GM03348 (cell line): ENCODE results near the gene CBR3.
A peak's percentile ranks its signal among the peaks of the same experiment; 100 is the strongest.

Experiments used
- DNase-seq: peaks from one replicate; pipeline ENCODE4 v3.0.0; 2012; ENCODE audit warnings: low spot score

CBR3 gene

DNA sequence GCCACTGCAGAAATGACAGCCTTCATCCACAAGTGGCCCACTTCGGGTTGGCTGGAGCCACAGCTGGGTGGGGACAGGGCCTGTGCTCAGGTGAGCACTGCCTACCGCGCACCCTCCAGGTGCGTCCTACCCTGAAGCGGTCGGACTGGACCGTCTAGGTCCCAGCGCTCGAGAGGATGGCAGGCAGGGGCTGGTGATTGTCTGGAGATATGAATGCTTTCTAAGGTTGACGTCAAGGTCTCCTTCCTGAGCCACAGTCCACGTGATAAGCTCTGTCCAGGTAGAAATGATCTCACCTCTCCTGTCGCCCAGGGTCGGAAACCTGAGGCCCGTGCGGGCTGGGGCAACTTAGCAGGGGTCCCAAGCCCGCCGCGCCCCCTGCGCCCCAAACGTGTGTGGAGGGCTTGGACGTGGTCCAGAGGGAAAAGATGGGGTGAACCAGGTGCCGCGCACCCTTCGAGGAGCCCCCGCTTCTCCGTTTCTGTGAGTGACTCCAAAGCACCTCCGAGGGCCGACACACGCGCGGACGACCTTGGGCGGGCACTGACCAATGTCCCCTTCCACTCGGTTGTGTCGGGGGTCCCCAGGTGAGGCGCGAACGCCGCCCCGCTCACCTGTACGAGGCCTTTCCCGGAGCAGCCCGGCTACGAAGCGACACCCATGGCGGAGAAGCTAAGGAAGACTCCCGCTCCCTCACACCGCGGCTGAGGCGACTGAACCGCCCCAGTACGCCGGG lies 20.9 kb downstream of the CBR3 start:
- DNase-seq, result no peak

DNA sequence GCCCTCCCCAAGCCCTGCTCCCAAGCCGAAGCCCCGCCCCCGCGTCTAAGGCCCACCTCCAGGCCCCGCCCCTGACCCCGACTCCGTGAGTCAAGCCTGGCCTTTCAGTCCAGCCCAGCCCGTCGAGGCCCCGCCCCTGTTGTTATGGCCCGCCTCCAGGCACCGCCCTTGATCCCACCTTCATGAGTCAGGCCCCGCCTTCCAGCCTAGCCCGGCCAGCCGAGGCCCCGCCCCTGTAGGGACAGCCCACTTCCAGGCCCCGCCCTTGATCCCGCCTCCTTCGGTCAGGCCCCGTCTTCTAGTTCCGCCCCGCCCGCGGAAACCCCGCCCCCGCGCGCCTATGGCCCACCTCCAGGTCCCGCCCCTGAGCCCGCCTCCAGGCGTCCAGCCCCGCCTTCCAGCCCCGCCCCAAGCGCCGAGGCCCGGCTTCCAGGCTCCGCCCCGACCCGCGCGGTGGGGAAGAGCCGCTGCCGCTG lies 21.5 kb downstream of the CBR3 start:
- DNase-seq, result peak; percentile 100

DNA sequence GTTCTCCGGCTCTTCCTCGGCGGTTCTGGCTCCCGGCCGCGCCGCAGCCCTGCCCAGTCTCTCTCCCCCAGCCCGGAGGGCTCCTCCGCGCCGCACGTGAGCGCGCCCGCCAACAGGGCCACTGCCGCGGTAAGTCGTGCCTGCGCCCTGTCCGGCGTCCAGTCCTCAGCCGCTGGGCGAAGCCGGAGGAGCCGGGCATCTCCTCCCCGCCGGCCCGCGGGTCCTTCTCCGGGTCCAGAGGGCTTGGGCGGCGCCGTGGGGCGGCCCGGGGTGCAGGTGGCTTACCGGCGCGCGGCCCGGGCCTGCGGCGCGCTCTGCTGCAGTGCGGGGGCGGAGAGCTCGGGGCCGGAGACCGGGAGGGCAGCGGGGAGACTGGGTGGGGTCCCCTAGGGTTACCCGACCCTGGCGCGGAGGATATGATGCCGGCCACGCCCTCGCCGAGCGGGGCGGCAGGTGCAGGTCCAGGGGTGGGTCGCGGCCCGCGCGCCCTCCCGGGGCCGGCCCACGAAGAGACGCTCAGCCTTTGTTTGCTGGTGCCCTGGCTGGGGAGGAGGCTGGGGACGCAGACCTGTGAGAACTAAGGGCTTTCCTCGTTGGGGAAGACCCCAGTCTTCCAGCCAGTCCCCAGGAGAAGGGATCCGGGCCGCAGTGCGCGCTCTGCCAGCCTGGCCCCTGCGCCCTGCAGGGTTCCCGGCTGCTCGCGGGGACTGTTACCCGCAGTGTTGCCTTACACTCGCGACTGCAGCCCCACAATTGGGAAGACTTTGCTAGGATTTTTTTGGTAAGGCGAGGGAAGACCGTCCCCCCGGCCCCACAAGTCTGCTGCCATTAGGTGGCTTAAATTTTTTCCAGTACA lies 22.2 kb downstream of the CBR3 start, which contains the start of gene DOP1B:
Gene DOP1B (plus strand): TSS at position 10 of the 856 bp plus-strand sequence. CDS start 7,910 bp downstream, outside the sequence.
- DNase-seq, result peak; percentile 28

DNA sequence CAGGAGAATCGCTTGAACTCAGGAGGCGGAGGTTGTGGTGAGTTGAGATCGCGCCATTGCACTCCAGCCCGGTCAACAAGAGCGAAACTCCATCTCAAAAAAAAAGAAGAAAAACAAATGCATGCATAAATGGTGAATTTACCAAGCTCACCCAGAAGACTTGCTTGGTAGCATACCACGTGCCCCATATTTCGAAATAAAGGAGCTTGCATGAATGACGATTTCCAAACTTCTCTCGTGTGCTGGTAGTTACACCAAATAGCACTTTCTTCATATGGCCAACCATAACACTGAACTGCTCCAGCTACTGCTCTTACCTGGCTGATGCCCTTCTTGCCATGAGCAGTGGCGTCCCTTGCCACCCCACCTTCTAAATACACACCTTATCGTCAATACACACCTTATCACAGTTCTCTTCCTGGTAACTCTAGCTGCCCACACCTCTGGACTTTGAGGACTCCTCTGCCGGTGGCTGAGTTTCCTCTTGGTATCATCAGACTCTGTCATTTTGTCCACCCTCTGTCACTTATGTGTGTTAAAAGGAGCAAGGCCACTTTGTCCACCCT lies 24.6 kb downstream of the CBR3 start:
- no peak for DNase-seq

DNA sequence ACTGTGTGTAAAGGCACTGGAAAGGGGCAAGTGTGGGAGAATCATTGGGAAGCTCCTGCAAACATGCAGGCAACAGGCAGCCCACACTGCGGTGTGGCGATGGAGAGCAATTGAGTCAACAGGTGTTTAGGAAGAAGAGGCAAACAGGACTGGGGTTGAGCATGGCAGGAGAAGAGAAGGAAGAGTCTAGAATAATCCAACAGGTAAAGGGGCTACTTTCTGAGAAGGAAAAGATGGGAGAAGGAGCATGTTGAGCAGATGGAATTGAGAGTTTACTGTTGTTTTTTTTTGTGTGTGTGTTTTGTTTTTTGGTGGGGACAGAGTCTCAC lies 25.9 kb downstream of the CBR3 start:
- DNase-seq, result no peak

DNA sequence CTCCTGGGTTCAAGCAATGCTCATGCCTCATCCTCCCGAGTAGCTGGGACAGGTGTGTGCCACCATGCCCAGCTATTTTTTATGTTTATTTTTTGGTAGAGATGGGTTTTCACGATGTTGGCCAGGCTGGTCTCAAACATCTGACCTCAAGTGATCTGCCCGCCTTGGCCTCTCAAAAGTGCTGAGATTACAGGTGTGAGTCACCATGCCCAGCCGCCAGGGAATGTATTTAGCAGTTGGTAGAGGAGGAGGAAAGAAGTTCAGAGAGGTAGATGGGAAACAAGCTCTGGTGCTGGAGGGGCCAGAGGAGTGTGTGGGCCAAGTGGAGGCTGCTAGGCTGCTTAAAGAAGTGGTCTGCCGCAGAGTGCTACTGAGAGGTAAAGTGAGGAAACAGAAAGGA lies 27.8 kb downstream of the CBR3 start:
- DNase-seq, result no peak

DNA sequence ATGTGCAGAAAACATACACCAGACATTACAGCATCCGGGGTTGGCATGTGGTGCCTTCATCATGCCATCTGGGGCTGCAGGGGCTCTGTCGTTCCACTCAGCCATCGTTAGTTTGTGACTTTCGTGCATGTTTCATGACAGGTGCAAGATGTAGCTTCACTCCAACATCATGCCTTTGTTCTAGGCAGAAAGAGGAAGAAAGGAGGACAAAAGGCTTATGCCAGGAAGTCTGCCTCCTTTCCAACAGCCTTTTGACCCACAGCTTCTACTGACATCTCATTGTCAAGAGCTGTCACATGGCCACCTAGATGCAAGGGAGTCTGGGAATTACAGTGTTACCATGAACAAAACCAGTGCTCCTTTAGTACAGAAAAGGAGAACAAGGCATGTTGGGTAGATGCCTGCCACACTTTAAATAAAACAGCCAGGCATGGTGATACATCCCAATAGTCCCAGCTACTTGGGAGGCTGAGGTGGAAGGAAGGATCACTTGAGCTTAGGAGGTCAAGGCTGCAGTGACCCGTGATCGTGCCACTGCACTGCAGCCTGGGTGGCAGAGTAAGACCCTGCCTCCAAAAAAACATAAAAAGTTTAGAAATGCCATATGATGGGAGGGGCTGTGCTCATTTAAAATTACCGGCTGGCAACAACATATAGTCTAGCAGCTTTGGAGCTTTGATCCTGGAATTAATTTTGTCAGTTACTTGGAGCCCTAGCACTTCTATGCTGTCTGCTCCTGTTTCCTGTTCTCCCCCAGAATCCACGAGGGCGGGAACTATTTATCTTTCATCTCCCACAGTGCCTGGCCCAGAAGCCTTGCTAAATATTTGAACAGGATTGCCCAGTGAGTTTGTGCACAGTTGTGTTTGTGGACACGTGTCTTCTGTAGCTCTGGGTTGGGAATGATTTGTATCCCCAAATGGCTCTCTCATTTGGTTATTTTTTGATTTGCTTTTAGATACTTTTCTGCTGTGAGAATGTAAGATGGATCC lies 29.2 kb downstream of the CBR3 start:
- peak; percentile 24 for DNase-seq

DNA sequence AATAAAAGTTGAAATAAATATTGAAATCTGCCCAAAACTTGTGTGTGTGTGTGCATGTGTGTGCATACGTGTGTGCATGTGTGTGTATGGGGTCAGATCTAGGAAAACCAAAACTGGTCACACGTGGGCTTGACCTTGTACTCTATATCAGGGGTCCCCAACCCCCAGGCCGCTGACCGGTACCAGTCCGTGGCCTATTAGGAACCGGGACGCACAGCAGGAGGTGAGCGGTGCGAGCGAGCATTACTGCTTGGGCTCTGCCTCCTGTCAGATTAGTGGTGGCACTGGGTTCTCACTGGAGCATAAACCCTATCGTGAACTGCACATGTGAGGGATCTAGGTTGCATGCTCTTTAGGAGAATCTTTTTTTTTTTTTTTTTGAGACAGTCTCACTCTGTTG lies 30.5 kb downstream of the CBR3 start:
- DNase-seq, result no peak

DNA sequence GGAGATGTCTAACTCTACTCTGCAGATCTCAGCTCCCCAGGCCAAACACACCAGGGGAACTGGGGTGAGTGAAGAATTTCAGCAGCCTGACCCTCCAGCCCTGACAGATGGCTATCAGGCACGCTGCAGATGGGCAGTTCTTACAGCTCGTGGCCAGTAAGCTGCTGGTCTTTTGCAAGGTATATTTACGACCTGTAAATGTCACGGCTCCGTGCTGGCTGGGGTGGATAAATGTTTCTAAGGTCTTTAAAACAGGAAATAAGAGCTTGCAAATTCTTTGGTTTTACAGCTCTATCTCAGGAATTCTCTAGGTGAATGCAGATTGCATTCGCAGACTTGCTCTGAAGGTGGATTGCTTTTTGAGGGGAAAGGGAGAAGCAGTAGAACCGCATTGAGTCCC lies 31.8 kb downstream of the CBR3 start:
- DNase-seq, result no peak

DNA sequence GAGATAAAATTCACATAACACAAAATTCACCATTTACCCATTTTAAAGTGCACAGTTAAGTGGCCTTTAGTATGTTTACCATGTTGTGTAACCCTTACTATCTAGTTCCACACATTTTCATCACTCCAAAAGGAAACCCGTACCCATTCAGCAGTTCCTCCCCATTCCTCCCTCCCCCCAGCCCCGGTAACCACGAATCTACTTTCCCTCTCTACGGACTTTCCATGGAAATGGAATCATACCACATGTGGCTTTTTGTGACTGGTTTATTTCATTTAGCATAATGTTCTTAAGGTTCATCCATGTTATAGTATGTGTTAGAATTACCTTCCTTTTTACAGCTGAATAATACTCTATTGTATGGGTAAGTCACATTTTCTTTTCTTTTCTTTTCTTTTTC lies 32.7 kb downstream of the CBR3 start:
- DNase-seq, result no peak

DNA sequence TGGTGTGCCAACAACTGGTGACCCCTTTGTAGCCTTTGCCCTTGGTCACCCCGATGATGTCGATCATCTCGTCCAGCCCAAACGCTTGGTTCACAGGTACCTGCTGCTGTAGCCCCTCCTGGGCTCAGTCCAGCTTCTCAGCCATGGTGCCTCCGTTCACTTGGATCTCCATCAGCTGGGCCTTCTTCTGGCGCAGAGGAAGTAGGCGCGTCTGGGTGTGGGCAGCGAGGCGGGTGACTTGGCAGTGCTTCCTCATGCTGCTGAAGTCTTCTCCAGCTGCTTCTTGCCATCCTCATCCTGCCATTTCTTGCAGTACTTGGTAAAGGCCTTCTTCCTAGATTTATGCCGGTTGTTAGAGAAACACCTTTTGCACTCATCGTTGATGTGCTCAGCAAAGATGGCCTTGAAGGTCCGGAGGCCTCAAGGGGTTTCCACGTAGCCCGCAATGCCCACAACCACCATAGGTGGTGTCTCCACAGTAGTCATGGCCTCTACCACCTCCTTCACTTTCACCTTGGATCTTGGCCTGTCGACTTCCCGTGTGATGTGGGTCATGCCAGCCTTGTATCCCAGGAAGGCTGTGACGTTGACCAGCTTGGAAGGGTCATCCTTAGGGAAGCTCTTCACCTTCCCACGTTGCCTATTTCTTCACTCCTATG lies 34.7 kb downstream of the CBR3 start:
- no peak for DNase-seq

DNA sequence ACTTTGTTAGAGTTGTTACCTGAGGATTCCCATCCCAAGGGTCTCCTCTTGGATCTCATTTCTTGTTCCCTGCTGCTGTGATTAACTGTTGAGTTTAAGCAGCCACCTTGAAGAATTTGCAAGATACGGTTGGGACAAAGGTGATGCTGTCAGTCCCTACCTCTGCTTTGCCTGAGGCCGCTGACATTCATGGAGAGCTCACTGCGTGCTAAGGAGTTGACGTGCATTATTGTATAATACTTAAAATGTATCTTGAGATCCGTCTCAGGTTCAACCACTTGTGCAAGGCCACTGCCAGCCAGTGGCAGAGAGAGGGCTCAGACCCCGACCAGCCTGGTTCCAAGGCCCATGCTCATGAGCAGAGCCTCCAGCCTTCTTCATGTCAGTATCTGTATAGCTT lies 35.9 kb downstream of the CBR3 start:
- no peak for DNase-seq

DNA sequence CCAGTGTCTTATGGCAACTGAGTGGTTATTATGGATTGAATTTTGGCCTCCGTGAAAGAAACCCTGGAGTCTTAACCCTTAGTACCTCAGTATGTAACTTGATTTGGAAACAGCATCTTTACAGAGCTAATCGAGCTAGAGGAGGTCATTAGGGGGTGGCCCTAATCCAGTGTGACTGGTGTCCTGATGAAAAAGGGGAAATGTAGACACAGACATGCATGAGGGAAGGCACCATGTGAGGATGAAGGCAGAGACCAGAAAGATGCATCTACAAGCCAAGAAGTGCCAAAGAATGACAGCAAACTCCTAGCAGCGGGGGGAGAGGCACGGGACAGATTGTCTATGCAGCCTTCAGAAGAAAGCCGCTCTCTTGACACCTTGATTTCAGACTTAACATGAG lies 36.5 kb downstream of the CBR3 start:
- DNase-seq, result no peak

DNA sequence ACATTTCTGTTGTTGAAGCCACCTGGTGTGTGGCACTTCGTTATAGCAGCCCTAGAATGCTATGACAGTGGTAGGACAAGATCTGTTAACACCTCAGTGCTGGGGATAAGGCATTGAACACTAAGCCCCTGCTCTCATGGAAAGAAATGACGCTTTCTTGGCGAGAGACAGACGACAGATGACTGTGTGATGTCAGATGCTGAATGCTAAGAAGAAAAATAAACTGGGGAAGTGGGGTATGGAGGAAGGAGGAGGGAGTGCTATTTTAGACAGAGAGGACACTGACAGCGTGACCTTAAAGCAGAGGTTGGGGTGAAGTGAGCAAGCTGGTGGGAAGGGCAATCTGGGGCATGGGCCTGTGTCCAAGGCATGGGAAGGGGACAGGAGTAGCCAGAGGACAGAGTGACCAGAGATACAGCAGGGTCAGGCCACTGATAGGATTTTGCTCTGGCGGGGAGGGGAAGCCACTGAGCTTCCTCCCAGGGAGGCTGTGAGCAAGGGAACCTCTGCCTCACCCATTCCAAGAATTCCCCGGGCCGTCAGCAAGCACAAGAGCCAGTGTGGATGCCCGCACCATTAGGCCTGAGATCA lies 37.0 kb downstream of the CBR3 start:
- no peak for DNase-seq

DNA sequence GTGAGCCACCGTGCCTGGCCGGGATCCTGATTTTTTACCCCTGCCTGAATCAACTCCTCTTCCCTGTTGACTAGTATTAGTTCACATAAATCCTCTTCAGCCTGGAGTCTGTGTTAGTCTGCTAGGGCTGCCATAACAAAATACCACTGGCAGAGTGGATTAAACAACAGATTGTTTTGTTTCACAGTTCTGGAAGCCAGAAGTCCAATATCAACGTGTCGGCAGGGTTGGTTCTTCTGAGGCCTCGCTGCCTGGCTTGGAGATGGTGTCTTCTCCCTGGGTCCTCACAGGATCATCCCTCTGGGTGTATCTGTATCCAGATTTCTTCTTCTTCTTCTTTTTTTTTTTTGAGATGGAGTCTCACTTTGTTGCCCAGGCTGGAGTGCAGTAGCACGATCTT lies 39.9 kb downstream of the CBR3 start:
- no peak for DNase-seq

DNA sequence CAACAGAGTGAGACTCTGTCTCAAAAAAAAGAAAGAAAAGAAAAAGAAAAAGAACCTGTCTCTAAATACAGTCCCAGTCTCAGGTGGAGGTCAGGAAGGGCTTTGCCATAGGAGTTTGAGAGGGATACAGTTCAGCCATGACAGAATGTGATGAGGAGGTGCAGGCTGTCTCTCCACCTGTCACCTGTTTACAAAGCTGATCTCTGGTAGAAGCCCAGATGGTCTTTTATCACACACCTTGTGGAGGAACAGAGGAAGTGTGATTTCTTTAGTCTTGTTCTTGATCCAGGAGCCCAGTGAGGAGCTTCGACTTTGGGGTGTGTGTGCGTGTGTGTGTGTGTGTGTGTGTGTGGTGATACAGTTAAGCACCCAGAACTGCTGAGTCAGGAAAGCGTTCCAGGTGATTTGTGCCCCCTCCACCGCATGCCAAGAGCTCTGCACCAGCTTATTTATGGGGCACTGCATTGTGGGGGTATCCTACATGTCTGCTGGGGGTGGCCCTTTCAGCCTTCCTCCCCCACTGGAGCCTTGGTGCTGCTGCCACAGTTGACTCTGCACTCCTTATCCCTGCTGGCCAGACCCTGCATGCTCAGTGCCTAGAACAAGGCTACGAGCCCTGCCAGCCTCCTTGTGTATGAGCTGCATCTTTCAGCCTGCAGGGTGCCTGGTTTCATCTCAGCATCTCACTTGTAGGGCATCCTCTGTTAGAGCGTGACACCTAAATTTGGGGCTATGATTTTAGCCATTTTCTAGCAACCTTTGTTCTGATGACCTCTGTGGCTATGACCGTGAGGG lies 41.1 kb downstream of the CBR3 start:
- DNase-seq, result no peak

DNA sequence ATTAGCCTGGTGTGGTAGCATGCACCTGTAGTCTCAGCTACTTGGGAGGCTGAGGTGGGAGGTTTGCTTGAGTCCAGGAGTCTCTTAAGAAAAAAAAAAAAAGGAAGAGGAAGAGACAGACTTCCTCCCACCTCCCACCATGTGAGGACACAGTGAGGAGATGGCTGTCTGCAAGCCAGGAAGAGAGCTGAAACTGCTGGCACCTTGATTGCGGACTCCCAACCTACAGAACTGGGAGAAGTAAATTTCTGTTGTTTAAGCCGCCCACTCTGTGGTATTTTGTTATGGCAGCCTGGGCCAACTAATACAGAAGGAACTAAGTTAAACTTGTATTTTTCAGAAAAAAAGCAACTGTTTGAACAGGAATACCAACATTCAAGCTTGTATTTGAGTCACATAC lies 43.5 kb downstream of the CBR3 start:
- DNase-seq, result no peak

DNA sequence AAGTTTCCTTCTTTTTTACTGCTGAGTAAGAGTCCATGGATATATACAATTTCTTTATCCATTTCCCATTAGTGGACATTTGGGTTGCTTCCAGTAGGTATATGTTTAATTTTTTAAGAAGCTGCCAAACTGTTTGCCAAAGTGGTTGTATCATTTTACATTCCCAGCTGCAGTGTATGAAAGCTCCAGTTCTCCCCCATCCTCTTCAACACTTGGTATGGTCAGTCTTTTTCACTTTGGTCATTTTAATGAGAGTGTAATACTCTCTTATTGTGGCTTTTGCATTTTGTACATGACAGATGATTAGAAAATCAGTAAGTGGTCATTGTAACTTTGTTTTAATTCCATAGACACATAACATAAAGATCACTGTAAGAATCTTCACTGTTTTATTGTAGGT lies 44.3 kb downstream of the CBR3 start:
- DNase-seq, result no peak

DNA sequence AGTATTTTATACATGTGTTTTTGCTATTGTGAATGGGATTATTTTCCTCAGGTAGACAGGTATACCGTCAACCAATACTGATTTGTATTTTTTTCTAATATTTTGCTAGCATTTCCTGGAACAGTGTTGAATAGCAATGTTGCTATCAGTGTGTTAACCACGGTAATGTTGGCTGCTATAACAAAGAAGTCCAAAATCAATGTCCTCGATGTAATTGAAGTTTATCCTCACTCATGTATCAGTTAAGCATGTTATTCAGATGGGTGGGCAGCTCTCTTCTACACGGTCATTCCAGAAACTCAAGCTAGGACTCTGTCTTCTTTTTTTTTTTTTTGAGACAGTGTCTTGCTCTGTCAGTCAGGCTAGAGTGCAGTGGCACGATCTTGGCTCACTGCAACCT lies 46.1 kb downstream of the CBR3 start:
- no peak for DNase-seq

DNA sequence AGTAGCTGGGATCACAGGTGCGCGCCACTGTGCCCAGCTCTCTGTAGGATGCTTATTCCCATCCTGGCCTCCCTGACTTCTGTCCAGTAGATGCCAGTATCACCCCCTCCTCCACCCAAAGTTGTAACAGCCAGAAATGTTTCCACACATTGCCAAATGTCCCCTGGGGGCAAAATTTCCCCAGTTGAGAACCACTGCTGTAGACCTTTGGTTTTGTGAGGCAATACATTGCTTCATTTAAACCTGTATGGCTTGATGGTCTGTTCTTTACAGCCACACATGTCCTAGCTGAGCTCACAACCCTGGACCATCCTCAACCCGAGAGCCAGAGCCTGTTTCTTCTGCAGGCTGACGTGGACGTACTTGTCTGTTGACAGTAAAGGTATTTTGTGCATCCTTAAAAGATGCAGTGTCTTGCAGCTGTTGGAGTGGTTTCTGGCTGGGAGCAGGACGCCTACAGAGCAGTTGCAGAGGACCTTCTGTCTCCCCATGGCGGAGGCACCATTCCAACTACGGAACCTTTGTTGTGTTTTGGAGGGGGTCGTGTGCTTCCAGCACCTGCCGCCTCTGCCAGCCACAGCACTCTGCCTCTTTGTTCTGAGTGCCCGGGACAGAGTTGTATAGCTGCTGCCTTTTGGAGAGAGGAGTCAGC lies 48.4 kb downstream of the CBR3 start:
- DNase-seq, result no peak
